GM19239 (cell line): ENCODE measurements around the gene E2F4.

Source experiments
- DNase-seq: peaks from one replicate; pipeline ENCODE4 v3.0.0; 2011; ENCODE audit warnings: low spot score; ENCODE audit not compliant: insufficient read length
- FAIRE-seq: peaks from 2 replicates; lab custom pipeline; 2011; peaks lifted over from hg19 to GRCh38; lab: Jason Lieb, UNC

Gene E2F4

DNA sequence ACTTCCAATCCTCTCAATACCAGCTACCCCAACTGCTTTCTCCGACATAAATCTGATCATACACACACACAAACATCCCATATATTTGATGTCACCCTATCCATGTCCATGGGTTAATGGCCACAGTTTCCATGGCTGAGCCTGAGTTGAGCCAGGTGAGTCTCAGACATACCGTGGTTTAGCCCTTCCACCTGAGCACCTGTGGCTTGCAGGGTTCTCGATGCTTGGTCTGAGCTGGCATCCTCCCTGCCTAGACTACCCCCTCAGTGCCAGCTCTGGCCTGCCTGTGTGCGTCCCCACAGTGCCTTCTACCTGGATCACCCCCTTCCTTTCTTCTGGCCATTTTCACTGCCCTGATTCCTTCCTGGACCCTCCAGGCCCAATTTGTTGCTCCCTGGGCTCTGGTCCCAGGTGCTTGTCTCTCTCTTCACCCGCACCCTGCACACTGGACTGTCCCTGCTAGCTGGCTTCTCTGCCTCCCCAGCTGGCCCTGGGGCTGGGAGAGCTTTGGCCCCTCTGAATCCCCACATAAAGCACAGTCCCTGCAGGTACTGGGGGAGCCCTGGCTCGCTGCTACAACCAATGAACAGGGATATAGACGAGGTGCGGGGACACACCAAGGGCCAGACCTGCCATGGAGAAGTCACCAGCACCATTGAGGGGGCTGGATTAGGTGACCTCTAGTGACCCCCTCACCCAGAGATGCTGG is 14.3 kb downstream of the E2F4 start:
- DNase-seq, result no peak
- FAIRE-seq, result no peak

- DNase-seq (no peak), FAIRE-seq (no peak)
These were observed 14.9 kb downstream of the E2F4 start for GRCh38 chr16:67206838-67207248.

GRCh38 chr16:67207249-67208091 is 15.5 kb downstream of the E2F4 start:
- no peak for DNase-seq
- no peak for FAIRE-seq

DNA sequence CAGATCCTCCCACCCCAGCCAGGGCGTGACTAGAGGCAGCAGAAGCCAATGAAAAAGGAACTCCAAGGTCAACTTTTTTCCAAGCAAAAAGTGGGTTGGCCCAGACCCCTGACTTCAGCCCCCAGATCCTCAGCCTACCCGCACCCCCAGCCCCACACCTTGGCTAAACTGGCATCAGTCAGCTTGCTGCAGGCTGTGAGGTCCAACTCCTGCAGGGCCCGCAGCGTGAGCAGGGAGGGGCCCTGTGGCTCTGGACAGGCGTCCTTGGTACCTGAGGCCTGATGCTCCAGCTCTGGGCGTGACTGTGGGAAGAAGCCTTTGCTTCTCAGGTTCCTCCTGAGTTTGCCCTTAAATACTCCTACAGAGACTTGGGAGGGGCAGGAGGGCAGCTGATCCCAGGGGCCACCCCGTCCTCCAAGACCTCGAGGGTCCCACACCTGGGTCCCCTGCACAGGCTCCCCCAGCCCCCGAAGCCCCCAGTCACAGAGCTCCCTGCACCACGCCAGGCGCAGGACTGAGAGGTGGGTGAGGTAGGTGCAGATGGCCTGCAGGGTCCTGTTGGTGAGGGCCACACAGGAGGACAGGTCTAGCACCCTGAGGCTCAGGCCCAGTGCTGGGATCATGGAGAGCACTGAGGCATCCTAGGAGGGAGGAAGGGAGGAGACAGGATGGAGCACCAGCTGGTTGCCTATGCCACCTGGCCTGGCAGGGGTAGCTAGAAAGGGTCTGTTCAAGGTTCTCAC is 16.4 kb downstream of the E2F4 start:
- DNase-seq, result no peak
- FAIRE-seq, result no peak

DNA sequence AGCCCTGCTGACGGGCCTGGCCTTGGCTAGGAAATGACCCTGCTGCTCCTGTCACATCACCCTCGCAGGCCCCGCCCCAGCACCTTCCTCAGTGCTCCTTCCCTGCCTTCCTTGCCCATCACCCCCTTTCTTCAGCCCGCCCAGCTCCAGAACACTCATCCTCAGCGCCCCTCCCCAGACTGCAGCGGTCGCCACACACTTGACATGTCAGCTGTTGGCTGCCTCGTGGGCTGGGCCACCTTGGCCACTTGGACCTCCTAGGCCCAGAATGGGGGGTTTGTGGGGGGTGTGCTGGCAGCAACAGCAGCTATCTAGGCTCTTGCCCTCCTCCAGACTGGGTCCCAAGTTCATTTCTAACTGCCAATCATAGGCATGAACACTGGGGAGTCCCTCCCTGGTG is 17.6 kb downstream of the E2F4 start:
- no peak for FAIRE-seq
- DNase-seq, result no peak

DNA sequence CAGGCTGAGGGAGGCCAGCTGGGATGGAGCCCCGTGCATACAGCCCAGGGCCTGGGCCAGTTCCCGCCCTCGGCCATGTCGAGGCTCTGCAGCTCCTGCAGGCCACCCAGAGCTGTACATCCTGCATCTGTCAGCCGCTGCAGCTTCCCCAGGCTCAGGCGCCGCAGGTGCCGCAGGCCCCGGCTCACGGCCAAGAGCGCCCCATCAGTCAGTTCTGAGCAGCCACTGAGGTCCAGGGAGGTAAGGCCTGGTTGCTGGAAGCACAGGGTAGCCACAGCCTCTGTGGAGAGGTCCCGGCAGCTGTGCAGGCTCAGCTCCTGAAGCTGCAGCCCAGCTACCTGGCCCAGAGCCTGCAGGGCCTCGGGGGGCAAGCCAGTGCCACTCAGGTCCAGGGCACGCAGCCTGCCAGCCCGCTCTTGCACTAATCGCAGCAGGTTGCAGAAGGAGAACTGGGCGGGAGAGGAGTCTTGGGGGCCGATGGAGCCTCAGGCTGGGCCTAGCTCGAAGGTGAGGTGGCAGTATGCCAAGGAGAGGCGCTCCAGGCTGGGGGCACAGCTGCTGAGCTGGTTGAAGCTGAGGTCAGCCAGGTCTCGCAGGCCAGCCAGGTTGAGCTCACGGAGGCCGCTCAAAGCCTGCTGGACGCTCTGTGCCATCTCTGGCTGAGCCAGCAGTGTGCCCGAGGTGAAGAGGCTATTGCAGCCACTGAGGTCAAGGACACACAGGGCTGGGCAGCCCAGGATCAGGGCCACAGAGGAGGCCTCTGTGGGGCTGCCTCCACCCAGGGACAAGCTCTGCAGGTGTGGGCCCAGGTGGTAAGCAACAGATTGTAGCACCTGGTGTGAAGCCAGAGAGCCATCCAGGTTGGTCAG is 18.3 kb downstream of the E2F4 start:
- DNase-seq (no peak), FAIRE-seq (no peak)

DNA sequence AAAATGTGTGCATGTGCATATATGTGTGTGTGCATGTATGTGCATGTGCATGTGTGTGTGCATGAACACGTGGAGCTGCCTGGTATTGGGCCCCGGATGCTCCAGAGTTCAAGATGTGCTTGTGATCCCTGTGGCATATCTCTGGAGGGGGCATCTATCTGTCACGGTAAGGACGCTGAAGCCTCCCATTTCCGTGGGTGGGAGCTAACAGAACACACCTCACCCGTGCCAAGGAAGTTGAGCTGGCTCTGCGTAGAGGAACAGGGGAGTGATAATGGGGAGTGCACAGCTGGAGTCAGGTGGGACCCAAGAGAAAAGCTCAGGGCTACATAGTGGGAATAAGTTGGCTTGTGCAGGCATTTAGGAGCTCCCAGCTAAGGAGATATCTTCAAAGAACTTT is 19.7 kb downstream of the E2F4 start:
- DNase-seq (no peak), FAIRE-seq (no peak)

- FAIRE-seq (no peak), DNase-seq (no peak)
These were observed 20.8 kb downstream of the E2F4 start for GRCh38 chr16:67212766-67213165.

DNA sequence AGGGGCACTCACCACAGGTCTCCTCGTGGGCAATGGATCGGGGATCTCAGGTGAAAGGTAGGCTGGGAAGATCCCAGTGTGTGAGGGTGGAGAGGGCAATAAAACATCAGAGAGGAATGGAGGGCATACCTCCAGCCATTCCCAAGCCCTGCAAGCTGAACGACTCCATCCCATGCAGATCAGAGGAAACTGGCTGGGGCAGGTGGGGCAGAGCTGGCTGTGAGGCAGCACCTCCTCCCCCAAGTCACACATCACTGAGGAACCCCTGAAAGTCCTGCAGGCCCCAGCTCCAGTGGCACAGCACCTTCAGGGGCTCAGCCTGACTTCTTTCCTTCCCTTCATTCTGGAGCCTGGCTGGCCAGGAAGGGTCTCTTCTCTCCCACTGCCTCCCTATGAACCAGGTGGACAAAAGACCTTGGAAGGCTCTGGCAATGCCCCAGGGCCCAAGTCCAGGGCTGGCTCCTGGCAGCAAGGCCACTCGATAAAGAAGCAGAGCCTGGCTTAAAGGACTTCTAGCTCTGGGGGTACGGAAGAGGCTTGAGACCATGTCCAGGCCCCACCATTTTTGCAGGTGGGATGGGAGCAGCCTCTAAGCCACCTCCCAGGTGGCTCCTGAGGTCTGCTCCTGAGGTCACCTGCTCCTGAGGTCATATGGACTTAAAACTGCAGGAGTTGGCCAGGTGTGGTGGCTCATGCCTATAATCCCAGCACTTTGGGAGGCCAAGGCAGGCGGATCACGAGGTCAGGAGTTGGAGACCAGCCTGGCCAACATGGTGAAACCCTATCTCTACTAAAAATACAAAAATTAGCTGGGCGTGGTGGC is 21.5 kb downstream of the E2F4 start:
- no peak for DNase-seq
- no peak for FAIRE-seq

DNA sequence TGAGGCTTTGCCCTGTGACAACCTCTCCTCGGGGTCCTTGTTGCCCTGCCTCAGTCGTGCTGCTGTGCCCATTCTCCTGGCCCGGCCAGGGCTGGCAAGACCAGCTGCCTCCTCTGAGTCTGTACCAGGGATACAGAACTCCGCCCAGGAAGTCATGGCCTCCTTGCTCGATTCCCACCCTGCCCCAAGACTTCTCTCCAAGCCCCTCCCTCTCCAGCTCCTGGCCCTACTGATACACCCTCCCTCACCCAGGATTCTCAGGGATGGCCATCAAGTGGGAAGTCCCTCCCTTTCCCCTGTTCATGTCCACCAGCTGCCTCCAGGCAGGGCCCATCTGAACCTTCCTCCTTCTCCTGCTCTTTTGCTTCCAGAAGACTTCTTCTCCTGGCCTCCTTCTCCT is 23.8 kb downstream of the E2F4 start:
- DNase-seq, result no peak
- no peak for FAIRE-seq

DNA sequence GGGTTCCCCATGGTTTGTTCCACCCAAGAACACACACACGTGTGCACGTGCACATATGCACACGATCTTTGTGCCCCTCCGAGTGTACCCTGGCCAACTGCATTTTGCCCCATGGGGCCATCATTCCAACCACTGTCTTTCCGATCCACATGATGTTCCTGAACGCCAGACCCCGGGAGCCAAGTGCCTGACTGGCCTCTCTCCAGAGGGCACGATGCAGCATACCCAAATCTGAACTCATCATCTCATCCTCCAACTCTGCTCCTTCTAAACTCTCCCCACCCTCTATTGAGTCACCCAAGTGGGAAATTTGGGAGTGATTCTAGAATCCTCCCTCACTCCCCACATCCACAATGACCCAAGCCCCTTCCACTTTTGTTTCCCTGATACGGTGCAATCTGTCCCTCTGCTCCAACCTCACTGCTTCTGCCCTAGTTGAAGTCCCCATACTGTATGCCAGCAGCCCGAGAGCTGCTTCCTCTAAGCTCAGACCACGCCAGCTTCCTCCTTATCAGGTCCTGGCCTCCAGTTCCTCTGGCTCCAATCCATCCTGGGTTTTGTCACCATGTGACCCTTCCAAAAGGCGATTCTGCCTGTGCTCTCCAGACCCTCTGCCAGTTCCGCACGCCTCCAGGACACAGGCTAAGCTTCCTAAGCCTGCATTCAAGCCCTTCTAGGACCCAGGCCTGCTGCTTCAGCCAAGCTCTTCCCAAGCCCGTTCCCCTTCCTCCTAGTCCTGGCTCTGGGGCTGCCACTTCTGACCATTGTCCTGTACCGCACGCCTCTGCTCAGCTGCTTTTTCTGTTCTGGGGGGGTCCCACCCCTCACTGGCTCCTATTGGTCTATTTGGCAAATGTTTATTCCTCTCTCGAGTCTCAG is 24.9 kb downstream of the E2F4 start:
- FAIRE-seq (no peak), DNase-seq (no peak)

- FAIRE-seq, result no peak
- no peak for DNase-seq
These were observed 32.0 kb downstream of the E2F4 start for GRCh38 chr16:67223992-67224391.

- DNase-seq (no peak), FAIRE-seq (peak; percentile 26)
These were observed 34.4 kb downstream of the E2F4 start for GRCh38 chr16:67226295-67226803.

GRCh38 chr16:67226804-67227566 is 35.0 kb downstream of the E2F4 start, which contains the start of gene TMEM208:
TMEM208 (plus strand) TSS chr16:67227130; CDS start chr16:67227219, 89 bp downstream.
- peak; percentile 100 for FAIRE-seq

GRCh38 chr16:67227567-67227921 is 35.6 kb downstream of the E2F4 start:
- no peak for FAIRE-seq
- DNase-seq, result no peak

More at GRCh38 chr16:67226804-67227566, 35.0 kb downstream of the E2F4 start, which contains the start of gene TMEM208:
- peak; percentile 97 for DNase-seq

- FAIRE-seq (no peak), DNase-seq (no peak)
These were observed 36.3 kb downstream of the E2F4 start for GRCh38 chr16:67228034-67228785.
